LHCN-M2 (cell line): Measurements from ENCODE around the gene MEOX2. TPM values are rescaled to one million over a fixed set of nuclear protein-coding genes. Genes with fewer than 3 reads are reported as not detected.

ENCODE experiments used
- DNase-seq: peaks from one replicate; pipeline ENCODE4 v3.0.0-alpha.2; 2012; ENCODE audit warnings: low read depth
- total RNA-seq: library from RNA; depleted of rRNA; stranded (reverse); fragments of >200 nt; gene quantifications from 2 replicates; pipeline ENCODE4 v1.2.3, GENCODE V29; 2014

MEOX2 gene
- total RNA-seq, 1 experiment from 2014 or later, result 0.06 TPM

DNA sequence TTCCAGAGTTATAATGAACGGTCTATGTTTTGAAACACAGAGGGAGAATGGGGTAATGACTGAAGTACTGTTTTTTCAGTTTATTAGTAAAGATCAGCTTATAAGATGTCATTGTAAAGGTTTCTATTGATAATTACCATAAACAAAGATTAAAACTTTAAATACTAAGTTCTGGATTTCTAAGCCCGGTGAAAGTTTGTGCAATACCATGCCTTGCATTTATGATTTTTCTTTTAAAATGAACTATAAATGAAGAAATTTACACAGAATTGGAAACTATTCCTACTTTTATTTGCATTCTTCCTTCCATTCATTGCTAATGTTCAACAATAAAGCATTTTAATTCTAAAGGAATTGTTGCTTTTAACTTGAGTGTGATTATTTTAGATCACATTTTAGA lies 4.9 kb downstream of the MEOX2 start:
- DNase-seq, result no peak

DNA sequence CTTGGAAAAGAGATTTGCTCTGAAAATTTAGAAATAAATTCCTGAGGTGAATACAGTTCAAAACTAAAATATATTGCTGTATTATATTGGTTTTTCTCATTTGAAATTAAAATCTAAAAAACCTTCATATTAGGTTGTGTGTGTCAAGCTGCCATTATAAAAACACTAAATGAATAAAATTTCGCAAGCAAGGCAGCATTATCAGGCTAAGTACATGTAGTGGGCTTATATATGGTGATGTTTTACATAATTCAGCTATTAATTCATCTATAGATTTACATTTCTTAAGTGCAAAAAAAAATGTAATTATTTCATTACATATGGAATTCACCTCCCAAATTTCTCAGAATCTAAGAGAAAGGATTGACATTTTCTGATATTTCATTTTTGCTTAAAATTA lies 5.3 kb downstream of the MEOX2 start:
- DNase-seq, result no peak

DNA sequence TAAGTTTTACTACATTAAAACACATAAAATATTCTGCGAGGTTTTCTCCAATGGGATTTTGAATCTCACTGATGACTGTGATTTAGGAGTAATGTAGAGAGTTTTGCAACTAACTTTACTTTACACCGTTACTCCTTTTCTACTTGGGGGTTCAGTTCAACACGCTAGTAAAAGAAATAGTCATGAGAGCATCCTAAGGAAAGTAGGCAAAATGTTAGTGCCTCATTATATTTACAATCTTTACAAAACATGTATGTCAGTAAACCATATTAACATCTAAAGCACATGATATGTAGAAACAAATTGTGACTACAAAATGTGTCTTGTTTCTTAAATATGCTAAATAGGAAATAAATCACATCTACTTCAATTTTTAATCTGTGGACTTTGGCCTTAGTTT lies 6.0 kb downstream of the MEOX2 start:
- DNase-seq, result no peak

DNA sequence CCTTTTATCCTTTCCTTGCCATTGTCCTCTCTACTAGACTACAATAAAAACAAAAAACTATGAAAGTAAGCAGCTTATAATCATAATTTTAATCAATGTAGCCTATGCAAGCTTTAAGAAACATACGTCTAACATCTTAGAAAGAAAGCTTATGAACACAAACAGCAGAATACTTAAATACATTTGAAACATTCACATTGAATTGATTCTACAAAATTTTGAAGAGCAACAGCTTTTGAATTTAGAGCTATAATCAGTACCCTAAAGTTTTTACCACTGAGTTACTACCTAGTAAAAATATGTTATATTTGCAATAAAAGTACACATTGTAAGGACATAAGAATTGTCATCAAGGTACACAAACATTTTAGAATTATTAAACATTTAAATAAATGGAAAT lies 7.2 kb downstream of the MEOX2 start:
- DNase-seq, result no peak

DNA sequence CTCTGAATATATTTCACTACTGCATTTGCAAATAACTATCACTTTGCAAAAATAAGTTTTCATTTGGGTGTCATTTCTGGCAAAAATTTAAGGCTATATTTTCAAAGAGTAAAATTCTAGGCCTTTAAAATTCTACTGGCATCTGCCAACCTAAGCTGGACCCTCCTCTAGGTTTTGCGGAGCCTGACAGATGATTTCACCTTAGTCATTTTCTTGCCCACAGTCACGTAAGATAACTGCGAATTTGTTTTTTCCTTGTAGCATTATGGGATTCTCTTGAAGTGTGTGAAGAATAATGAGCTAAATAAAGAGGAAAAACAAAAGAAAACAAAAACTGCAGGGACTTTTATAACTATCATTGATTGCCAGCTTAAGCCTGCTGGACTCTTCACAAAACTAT lies 7.8 kb downstream of the MEOX2 start:
- no peak for DNase-seq

DNA sequence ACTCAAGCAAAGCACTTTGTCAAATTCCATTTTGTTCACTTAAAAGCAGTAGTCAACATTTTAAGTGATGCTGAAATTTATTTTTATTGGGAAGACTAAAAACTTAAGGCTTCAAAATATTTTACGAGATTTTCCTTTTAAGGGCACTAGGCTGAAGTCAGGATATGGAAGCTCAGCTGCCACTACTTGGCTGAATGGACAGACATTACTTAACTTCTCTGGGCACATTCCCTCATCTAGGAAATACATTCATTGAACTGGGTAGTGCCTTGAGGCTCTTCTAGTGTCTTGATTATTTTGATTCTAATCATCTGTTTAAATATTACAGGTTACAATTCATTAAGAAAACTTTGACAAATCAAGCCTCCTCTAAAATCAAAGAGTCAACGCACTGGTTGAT lies 11.1 kb downstream of the MEOX2 start:
- no peak for DNase-seq

DNA sequence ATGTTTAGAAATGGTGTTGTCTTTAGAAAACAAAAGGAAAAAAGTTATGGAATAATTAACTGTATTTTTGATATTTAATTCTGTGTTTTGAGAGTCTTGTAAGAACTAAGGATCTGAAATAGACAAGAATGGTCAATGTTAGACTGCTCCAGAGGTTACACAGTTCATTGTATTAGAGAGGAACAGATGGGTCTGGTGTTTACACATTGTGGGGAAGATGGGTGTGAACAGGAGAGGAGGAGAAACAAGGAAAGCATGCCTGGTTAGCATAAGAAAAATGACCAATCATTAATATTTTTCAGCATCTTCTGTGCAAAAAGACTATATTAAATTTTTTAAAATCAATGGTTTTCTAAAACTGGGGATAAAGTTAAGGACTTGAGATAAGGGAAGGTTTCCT lies 11.9 kb downstream of the MEOX2 start:
- DNase-seq, result no peak

DNA sequence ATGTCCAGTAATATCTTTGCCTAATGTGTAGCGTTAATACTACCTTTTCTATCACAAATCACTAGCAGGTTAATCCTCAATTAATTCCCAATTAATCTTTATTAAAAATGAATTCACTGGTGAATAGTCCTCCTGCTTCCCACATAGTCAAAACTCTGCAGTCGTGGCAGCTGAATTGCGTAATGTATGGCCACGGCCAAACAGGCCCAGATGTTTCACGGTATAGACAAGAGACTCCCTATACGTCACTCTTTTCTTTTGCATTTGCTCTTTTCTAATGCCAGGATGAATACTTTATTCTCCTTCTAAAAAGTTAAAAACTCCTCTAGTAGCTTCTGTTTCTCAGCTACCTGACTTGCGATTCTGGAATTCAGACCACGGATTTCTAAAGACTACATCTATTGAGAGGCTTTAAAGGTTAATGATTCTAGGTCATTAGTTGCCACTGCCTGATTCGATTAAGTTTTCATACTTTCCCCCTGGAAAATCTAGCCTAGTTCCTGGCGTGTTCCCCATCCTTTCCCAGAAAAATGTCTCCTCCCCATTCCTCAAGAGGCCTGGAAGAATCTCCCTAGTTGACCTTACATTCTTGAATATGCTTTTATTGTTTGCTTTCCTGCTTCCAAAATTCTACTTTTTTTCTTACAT lies 16.9 kb downstream of the MEOX2 start:
- DNase-seq, result no peak

DNA sequence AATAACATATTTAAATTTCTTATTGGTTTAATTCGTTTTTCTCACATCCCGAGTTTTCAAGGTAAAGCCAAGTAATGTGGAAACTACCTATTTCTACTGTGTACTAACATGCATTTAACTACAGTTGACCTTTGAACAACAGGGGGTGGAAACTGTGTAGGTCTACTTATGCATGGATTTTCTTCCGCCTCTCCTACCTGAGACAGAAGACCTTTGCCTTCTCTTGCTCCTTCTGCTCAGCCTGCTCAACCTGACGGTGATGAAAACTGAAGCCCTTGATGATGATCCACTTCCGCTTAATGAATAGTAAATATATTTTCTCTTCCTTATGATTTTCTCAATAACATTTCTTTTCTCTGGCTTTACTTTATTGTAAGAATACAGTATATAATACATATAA lies 18.5 kb downstream of the MEOX2 start:
- no peak for DNase-seq

DNA sequence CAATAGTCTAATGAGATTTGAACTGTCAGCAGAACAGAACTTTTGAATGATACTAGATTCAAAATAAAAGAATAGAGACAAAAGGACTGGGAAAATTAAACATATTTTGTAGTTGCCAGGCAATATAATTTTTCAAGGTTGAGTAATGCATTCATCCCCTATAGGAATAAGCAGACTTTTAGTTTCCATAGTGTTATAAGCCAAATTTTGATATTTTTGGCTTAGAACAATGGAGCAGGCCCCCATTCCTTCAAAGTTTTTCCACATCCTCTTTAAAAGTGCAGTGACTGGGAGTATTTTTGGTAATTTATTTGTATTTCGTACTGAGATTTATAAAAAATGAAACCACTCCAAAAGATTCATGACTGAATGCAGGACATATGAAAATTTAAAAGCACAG lies 24.0 kb downstream of the MEOX2 start:
- no peak for DNase-seq

DNA sequence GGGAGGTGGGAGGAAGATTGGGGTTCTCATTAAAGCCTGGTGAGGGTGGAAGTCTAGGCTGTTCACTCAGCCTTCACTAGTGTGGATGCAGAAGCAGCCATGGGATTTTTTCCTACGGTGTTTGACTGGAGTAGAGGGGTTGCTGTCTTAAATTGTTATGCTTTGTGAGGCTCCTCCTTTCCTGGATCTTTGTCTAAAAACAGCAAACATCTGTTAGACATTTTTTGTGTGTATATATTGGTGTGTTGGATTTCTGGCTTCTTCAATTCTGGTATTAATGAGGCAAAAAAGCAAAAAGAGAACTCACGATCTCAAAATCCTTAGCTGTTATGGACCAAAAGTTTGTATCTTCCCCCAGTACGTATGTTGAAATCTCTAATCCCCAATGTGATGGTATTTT lies 28.2 kb downstream of the MEOX2 start:
- DNase-seq, result no peak

DNA sequence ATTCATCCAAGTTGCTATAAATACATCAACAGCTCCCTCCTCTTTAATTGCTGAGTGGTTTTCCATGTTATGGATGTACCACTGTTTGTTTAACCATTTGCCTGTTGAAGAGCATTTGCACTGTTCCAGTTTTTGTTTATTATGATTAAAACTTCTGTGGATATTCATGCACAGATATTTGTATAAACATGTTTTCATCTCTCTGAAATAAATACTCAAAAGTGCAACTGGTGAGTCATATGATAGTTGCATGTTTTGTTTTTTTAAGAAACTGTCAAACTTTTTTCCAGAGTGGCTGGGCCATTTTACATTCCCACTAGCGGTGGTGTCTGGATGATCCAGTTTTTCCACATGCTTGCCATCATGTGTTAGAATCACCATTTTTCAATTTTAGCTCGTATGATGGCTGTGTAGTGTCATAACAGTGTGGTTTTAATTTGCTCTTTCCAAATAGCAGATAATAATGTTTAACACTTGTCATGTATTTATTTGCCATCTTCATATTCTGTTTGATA lies 33.6 kb downstream of the MEOX2 start:
- peak; percentile 63 for DNase-seq

DNA sequence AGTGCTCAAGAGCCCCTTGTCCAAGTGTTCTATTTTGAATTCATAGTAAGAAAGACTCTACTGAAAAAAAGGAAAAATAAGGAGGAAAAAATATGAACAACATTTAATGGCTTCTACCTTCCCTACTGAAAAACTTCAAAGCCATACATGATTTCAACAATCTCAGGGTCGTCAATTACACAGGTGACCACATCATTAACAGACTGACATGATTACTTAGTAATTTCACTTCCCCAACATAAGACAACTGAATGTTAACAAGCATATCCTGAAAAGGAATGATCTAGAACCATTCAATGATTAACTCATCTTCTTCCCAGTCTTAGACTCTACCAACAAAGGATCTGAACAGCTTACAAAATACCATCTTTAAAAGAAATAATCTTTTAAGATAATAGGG lies 34.8 kb downstream of the MEOX2 start:
- DNase-seq, result no peak

DNA sequence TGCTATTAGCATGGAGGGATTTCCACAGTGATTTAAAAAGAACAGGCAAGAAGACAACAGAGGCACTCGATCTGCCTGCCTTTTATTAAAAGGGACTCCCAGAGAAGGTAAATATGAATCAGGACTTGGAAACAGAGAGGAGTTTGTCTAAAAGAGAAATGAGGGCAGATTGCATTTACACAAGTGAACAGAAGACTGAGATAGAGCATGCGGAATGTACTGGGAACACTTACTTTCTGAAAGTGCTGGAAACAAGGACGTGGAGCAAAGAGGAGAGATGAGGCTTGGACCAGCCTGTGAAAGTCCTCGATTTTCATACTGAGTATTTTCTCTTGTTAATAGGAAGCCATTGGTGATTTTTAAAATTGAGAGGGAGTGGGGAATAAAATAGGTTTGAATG lies 35.7 kb downstream of the MEOX2 start:
- DNase-seq, result no peak

DNA sequence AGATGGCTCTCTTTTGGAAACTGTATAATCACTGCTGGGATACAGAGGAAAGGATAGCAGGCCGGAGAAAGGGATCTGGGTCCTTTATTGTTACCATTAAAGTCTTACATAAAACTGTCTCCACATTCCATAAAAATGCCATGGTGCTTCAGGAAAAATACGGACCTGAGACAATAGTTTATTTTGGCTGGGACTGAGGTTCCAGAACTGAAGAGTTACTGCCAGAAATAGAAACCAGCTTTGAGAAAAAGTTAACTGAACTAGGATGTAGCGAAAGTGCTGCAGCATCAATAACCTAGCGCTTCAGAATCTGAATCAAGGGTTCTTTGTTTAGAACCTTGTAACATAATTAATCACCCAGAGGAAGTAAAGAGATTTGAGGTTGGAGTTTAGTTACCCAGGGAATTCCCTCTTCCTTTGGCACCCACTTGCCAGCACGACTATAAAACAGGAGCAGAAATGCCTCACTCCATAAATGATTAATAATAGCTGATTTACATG lies 38.0 kb downstream of the MEOX2 start:
- DNase-seq, result no peak

DNA sequence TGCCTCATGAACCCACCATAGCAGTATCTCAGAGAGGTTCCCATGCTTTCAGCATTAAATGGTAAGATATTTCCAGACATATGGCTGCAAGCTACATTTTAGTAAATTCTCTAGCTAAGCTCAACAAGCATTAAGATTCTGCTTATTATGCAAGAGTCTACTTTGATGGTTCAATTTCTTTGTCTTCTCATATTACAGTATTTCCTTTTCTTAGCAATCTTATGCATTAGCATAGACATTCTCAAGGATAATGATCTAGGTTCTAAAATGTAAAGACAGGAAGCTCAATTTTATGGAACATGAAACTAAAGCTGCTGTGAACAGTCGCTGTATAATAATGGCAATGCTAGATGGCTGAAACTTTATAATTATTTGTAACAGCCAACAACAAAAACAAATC lies 39.2 kb downstream of the MEOX2 start:
- DNase-seq, result no peak

DNA sequence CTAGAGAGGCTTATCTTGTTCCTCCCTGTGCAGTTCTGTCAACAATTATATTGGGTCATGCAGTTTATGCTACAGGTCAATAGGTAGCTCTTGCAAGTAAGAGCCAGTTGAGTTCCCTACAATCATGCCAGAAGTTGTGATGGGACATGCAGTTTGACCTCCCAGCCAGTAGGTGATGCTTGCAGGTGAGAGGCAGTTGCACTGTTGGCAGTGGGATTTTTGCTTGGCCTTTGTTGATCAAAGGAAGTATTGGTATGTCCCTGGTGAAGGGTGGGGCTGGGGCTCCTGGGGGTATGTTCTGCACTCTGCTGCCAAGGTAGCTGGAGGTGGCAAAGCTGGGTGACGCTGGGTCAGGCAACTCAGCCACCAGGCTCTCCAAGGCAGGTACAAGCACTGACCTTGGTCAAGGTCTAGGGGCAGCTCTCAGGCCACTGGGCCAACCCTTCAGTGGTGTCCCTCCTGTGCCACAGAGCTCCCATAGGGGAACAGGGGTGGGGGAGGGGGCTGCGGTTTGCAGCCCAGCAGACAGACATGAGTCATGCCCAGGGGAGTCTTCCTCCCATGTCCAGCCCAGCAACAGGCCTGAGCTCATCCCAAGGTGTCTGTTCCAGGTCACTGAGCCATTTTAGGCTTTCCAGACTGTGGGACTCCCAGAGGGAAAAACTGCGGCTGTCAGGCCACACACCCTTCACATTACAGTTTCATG lies 43.3 kb downstream of the MEOX2 start:
- no peak for DNase-seq

DNA sequence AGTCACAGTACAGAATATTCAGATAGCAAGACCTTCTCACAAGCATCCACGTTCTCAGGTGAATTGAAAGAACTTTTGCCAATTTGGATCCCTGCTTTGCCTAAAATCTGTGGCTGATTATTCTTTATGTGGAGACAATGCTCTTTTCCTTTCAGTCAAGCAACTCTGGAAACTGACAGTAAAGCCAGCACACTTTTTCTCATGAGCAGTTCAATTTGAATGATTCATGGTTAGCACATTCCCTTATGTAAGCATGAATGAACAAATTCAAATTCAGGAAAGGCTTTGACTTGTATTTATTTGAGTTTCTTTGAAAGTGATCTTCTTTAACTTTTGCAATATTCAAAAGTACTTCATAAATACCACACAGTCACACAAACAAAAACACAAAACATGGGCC lies 57.6 kb downstream of the MEOX2 start:
- peak; percentile 48 for DNase-seq

DNA sequence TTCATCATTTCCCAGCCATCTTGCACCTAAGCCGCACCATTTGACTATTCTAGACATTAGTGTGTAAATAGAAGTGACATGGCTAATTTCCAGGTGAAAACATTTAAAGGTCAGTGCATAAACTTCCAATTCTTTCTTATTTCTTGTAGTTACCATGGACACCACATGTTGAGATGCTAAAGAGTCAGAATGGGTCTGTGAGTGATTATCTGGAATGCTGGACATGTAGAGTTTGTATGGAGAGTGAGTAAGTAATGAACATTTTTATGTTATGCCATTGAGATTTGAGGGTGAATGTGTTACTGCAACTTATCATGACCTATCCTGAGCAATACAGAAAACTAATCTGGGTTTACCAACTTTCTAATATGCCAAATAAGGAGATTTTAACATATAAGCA lies 60.4 kb downstream of the MEOX2 start:
- DNase-seq, result peak; percentile 44

DNA sequence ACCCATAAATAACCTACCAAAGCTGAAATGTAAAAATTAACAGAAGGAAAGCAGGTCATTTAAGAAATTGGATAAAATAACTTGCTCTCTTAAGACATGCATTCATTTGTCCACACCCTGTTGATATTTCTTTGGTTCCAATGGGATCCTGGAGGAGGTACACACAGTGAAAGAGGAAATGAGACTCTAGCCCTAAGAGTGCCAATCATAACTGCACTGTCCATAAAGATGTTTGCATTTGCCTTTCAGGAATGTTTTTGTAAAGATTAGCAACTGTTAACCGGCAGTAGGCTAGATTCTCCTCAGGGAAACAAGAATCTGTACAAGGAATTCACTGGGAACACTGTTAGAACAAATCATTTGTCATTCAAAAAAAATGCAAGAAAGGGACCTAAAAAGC lies 61.0 kb downstream of the MEOX2 start:
- DNase-seq, result peak; percentile 66

DNA sequence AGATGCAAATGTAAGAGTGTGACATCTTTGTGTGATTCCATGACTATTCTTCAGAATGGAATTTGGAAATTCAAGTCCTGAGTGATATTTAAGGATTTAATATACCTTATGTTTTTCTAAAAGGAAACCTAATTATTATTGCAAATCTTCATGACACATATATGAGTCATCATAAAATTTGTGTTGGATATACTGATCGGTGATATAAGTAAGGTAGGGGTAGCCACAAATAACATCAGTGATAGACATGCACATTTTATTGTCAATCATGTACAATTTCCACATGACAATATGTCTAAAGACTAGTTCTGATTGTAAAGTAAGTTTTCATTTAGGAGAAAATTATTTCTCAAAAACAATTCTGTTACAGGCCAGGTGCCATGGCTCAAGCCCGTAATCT lies 65.0 kb downstream of the MEOX2 start:
- no peak for DNase-seq

DNA sequence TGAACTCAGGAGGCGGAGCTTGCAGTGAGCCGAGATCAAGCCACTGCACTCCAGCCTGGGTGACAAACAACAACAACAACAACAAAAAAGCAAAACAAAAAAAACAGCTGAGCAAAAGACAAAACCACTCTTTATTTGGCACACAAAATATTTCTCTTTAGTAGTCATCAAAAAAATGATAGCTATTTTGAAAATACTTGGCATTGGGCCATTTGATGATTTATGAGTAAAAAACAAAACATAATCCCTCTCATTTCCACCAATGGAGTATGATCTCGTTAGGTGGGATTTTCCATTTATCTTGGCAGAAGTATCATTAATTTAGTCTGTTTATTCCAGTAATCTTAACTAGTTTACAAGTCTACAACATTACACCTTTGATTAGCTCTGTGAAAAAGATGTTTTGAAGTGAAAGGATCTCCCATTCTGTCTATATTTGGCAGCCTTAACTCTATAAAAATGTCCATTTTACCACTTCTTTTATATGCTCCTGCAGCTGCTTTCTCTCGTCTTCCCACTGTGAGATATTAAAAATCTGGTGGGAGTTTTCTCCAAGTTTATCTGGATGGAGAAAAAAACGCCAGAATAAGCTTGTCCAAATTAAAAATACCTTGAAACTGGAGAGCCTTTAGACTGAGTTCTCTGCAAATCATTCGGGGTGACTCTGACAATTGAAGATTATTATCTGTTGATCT lies 65.8 kb downstream of the MEOX2 start:
- DNase-seq, result peak; percentile 75

DNA sequence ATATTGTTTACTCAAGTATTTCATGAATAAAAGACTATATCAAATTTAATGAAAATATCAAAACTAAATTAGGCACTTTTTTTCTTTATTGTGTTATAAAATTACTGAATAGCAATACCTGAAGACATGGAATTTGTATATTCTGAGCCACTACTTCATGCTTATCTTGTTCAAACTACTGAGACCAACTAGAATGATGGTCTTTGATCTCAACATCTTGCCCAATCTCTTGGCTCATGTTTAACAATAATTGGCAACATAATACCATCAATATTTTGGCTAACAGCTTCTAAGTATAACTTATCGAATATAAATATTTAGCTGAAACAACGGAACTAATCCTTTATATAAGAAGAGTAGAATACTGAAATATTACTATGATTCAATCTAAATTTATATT lies 68.2 kb downstream of the MEOX2 start:
- DNase-seq, result no peak
